Measurements from ENCODE around the gene CD300C.
"Not testable (repeated sequence)": the region's sequence is repeated elsewhere in the genome, so short reads cannot be mapped to it uniquely, and the experiment has no call there.

DNA sequence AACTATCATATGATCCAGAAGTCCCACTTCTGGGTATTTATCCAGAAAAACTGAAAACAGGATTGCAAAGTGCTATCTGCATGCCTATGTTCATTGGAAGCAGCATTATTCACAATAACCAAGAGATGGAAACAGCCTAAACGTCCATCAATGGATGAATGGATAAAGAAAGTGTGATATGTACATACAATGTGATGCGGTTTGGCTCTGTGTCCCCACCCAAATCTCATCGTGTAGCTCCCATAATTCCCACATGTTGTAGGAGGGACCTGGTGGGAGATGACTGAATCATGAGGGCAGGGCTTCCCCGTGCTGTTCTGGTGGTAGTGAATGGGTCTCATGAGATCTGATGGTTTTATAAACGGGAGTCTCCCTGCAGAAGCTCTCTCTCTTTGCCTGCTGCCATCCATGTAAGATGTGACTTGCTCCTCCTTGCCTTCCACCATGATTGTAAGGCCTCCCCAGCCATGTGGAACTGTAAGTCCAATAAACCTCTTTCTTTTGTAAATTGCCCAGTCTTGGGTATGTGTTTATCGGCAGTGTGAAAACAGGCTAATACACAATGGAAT, 27.4 kb downstream of the CD300C start:
- TF ChIP-seq, protein P1, sequence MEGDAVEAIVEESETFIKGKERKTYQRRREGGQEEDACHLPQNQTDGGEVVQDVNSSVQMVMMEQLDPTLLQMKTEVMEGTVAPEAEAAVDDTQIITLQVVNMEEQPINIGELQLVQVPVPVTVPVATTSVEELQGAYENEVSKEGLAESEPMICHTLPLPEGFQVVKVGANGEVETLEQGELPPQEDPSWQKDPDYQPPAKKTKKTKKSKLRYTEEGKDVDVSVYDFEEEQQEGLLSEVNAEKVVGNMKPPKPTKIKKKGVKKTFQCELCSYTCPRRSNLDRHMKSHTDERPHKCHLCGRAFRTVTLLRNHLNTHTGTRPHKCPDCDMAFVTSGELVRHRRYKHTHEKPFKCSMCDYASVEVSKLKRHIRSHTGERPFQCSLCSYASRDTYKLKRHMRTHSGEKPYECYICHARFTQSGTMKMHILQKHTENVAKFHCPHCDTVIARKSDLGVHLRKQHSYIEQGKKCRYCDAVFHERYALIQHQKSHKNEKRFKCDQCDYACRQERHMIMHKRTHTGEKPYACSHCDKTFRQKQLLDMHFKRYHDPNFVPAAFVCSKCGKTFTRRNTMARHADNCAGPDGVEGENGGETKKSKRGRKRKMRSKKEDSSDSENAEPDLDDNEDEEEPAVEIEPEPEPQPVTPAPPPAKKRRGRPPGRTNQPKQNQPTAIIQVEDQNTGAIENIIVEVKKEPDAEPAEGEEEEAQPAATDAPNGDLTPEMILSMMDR (IDR thresholded peaks at IDR 0.05): not testable (repeated sequence)
- not testable (repeated sequence) for TF ChIP-seq ZFX (IDR thresholded peaks at IDR 0.05; ENCODE audit: borderline replicate concordance)

Data from 22Rv1 (cell line).